Aorta (tissue), 5 donors: ENCODE results near the gene HTN1. TPM values are rescaled to one million over a fixed set of nuclear protein-coding genes. Genes with fewer than 3 reads are reported as not detected.
"Not testable (repeated sequence)": the region's sequence is repeated elsewhere in the genome, so short reads cannot be mapped to it uniquely, and the experiment has no call there.

Experiments used
- ATAC-seq: fragments of 200-7000 bp; cut with Tn5 transposase; one replicate; pipeline ENCODE4 v1.9.1; 2022; ENCODE audit warnings: moderate library complexity; ENCODE audit not compliant: low FRiP score
- DNase-seq, 2 donors: peaks; one replicate each; pipeline ENCODE4 v3.0.0-alpha.2; 2020
- H3K27ac ChIP-seq, 2 donors: one replicate each; pipeline ENCODE4 v1.5.1; 2013; ENCODE audit warnings: low read length in 2 of 2, mild to moderate bottlenecking in 2 of 2, moderate library complexity in 2 of 2, control low read depth in 1 of 2, inconsistent platforms in 1 of 2, low read depth in 1 of 2
- H3K27me3 ChIP-seq, 2 donors: one replicate each; pipeline ENCODE4 v1.6.1; 2013; ENCODE audit warnings: control low read depth in 1 of 2, low read length in 1 of 2, mild to moderate bottlenecking in 1 of 2, moderate library complexity in 1 of 2; ENCODE audit not compliant: insufficient read depth in 2 of 2, control insufficient read depth in 1 of 2
- H3K36me3 ChIP-seq, 2 donors: one replicate each; pipeline ENCODE4 v1.6.1; 2013; ENCODE audit warnings: control low read depth in 1 of 2, low read length in 1 of 2, mild to moderate bottlenecking in 1 of 2; ENCODE audit not compliant: insufficient read depth in 2 of 2, control insufficient read depth in 1 of 2
- H3K4me1 ChIP-seq, 2 donors: one replicate each; pipeline ENCODE4 v1.6.1; 2013; ENCODE audit warnings: low read length in 2 of 2, control low read depth in 1 of 2, mild to moderate bottlenecking in 1 of 2, moderate library complexity in 1 of 2; ENCODE audit not compliant: insufficient read depth in 2 of 2, control insufficient read depth in 1 of 2
- H3K4me3 ChIP-seq, 2 donors: one replicate each; pipeline ENCODE4 v1.5.1; 2013; ENCODE audit warnings: low read length in 2 of 2, control low read depth in 1 of 2, mild to moderate bottlenecking in 1 of 2
- H3K9me3 ChIP-seq: one replicate; pipeline ENCODE4 v1.6.1; 2013; ENCODE audit warnings: mild to moderate bottlenecking, low read length; ENCODE audit not compliant: control insufficient read depth
- WGBS, 2 donors: extraction: QIAGEN DNeasy Blood & Tissue Kit; methylation state at CpG; one replicate each; pipeline ENCODE4 v1.1.7; 2013; 5-methylcytosine and 5-hydroxymethylcytosine counted together
- intact Hi-C, 2 donors: fragments of 100-400 bp; cut with DNase I; formaldehyde crosslinking; loops; one replicate each; pipeline versions ENCODE4 v1.14.2 to v1.15.0; 2022
- polyA plus RNA-seq, 2 donors: library from polyadenylated mRNA; stranded (reverse); fragments of 200-250 nt; gene quantifications; one replicate each; pipeline ENCODE4 v1.2.3, GENCODE V29; 2013
- total RNA-seq, 2 donors: library from RNA; stranded (reverse); fragmentation: NEBNext Ultra II Directional; extraction: Animal tissue kit (Norgen Biotek cat#: 25700); gene quantifications; one replicate each; pipeline ENCODE4 v1.2.1, GENCODE V29; 2021
- donor health status: healthy with polysubstance abuse.
- donor health status: Bipolar disorder and iron deficiency.
- donor health status: DM: no; HTN: no; CAD: no.
- donor health status: DM: no; HTN: no; CAD: no.
- donor health status: DM: yes; HTN: yes; CAD: no.

The HTN1 gene
- total and polyA plus RNA-seq, 4 donors: not detected

GRCh38 chr4:70039928-70040327 is 10.3 kb upstream of the HTN1 start:
- H3K27ac ChIP-seq, intact Hi-C loops, ATAC-seq, H3K4me3 ChIP-seq, DNase-seq, H3K4me1 ChIP-seq, H3K27me3 ChIP-seq, H3K36me3 ChIP-seq, H3K9me3 ChIP-seq: not testable (repeated sequence)

- Histone ChIP-seq H3K27ac (no peak overlapping the region), H3K4me3 (no peak overlapping the region), H3K9me3 (no peaks in the 10 kb centered on the region), H3K4me1 (no peaks in the 10 kb centered on the region), H3K36me3 (no peaks in the 10 kb centered on the region), H3K27me3 (no peaks in the 10 kb centered on the region)
- ATAC-seq (no peak), DNase-seq (no peak)
- WGBS, 2 donors: 70% methylated on average over 7 of the region's 7 CpGs
- intact Hi-C loops: no loop called here
Observed at GRCh38 chr4:70041652-70042286, 8.5 kb upstream of the HTN1 start.

DNA sequence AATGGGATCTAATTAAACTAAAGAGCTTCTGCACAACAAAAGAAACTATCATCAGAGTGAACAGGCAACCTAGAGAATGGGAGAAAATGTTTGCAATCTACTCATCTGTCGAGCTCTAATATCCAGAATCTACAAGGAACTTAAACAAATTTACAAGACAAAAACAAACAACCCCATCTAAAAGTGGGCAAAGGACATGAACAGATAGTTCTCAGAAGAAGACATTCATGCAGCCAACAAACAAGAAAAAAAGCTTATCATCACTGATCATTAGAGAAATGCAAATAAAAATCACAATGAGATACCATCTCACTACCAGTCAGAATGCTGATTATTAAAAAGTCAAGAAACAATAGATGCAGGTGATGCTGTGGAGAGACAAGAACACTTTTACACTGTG is 6.3 kb downstream of the HTN1 start:
- H3K9me3 ChIP-seq, DNase-seq, H3K4me3 ChIP-seq, H3K4me1 ChIP-seq, H3K27me3 ChIP-seq, H3K27ac ChIP-seq, ATAC-seq, intact Hi-C loops, H3K36me3 ChIP-seq: not testable (repeated sequence)
- 50 to 80% methylated on average over 1 of the region's 1 CpG for WGBS, 2 donors

- H3K9me3 ChIP-seq: peaks cover 2% of the 10 kb centered on the region
- no peaks in the 10 kb centered on the region for H3K36me3 ChIP-seq
- no peak for ATAC-seq
- WGBS, 2 donors: 71 to 92% methylated on average over 1 of the region's 1 CpG
- H3K27ac ChIP-seq: no peak overlapping the region
- intact Hi-C loops: no loop called here
- H3K4me1 ChIP-seq: no peaks in the 10 kb centered on the region
- H3K27me3 ChIP-seq: no peaks in the 10 kb centered on the region
- H3K4me3 ChIP-seq: no peak overlapping the region
- no peak for DNase-seq
Observed at GRCh38 chr4:70057651-70058050, 7.4 kb downstream of the HTN1 start.

DNA sequence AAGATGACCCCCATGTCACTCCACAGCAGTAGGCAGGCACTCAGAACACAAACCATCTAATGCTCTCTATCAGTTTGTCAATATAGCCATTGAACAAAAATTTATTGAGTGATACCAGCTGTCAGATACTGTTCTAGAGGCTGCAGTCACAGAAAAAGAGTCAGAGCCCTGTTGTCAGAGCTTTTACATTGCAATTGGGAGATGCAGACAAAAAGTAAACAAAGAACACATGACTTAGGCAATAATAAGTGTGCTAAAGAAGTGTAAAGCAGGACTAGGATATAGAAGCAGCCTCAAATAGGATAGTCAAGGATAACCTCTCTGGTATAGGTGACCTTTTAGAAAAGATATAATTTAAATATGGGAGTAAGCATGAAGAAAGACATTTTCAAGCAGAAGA is 8.9 kb downstream of the HTN1 start:
- intact Hi-C loops: no loop called here
- no peak for ATAC-seq
- no peaks in the 10 kb centered on the region for H3K27me3 ChIP-seq
- DNase-seq: no peak
- no peak overlapping the region for H3K4me3 ChIP-seq
- no peaks in the 10 kb centered on the region for H3K36me3 ChIP-seq
- peaks cover 2% of the 10 kb centered on the region for H3K9me3 ChIP-seq
- H3K4me1 ChIP-seq: no peaks in the 10 kb centered on the region
- no peak overlapping the region for H3K27ac ChIP-seq

GRCh38 chr4:70062000-70062399 is 11.8 kb downstream of the HTN1 start:
- H3K27me3 ChIP-seq: no peaks in the 10 kb centered on the region
- no peaks in the 10 kb centered on the region for H3K36me3 ChIP-seq
- no peak for DNase-seq
- intact Hi-C loops: no loop called here
- H3K27ac ChIP-seq: no peak overlapping the region
- H3K9me3 ChIP-seq: peaks cover 2% of the 10 kb centered on the region
- H3K4me1 ChIP-seq: no peaks in the 10 kb centered on the region
- ATAC-seq: no peak
- H3K4me3 ChIP-seq: no peak overlapping the region
- WGBS, 2 donors: 64 to 71% methylated on average over 1 of the region's 1 CpG

- intact Hi-C loops: no loop called here
- Histone ChIP-seq H3K4me3 (no peak overlapping the region), H3K4me1 (no peaks in the 10 kb centered on the region), H3K27ac (no peak overlapping the region), H3K36me3 (no peaks in the 10 kb centered on the region), H3K27me3 (no peaks in the 10 kb centered on the region), H3K9me3 (no peaks in the 10 kb centered on the region)
- 69 to 78% methylated on average over 1 of the region's 1 CpG for WGBS, 2 donors
- DNase-seq (no peak), ATAC-seq (no peak)
Observed at GRCh38 chr4:70080205-70080604, 30.0 kb downstream of the HTN1 start.

DNA sequence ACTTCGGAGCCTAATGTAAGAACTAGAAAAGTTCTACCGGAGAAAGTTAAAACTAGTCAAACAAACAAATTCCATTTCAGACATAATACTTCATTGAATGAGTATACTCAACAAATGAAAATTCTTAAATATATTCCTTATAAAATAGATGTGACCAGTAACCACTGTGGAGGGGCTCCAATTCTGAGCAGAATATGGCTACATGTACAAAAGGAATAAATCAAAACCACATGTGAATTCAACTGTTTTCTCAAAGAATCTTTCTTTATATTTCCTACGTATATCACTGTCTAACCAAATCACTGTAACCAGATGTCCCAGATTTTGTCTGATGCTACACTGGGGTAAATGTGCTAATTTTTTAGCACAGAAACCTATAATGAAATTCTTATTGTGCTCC is 49.0 kb downstream of the HTN1 start:
- no peaks in the 10 kb centered on the region for H3K9me3 ChIP-seq
- no peak for DNase-seq
- no peaks in the 10 kb centered on the region for H3K4me1 ChIP-seq
- no peak overlapping the region for H3K27ac ChIP-seq
- ATAC-seq: no peak
- no peaks in the 10 kb centered on the region for H3K27me3 ChIP-seq
- no peak overlapping the region for H3K4me3 ChIP-seq
- 42 to 61% methylated on average over 3 of the region's 3 CpGs for WGBS, 2 donors
- no peaks in the 10 kb centered on the region for H3K36me3 ChIP-seq
- intact Hi-C loops: no loop called here
